ENCODE results near the gene CCNG2.
A peak's percentile ranks its signal among the peaks of the same experiment; 100 is the strongest.
"Not testable (repeated sequence)": the region's sequence is repeated elsewhere in the genome, so short reads cannot be mapped to it uniquely, and the experiment has no call there.

CCNG2 gene, protein sequence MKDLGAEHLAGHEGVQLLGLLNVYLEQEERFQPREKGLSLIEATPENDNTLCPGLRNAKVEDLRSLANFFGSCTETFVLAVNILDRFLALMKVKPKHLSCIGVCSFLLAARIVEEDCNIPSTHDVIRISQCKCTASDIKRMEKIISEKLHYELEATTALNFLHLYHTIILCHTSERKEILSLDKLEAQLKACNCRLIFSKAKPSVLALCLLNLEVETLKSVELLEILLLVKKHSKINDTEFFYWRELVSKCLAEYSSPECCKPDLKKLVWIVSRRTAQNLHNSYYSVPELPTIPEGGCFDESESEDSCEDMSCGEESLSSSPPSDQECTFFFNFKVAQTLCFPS

DNA sequence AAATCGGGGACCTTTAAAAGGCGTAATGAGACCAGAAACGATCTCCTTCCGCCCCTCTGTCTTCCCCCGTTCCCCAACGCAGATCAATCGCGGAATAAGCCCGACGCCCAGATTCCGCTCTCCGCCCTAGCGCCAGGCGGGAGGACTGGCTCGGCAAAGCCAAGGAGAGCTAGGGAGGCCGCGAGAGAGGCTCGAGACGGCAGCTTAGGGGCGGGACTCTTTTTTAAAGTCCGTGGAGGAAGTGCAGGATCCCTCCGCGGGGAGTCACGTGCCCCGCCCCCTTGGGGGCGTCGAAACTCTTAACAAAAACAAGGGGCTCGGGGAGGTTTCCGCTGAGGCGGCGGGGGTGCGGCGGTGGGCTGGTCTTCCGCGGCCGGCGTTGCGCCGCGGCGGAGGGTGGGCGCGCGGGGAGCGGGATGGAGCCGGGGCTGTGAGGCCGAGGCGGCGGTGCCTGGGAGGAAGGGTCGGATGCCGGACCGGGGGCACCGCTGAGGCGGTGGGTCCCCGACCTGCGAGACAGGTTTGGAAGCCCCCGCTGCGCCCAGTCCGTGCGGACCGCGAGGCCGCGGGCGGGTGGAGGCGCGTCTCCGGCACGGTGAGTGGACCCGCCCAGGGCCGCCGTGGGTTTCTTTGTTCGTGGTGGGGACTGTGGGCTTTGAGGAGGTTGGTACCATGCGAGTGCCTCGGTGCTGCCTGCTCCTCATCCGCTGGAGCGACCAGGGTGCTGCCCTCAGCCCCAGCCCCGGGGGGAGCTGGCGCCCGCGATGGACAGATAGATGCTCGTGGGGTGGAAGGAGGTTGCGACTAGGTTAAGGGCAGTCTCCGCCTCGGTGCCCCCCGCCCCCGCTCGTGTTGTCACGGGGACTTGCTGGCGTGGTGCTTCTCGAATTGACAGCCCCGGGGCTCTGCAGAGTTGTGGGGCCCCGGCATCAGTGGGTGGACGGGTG, at the start of gene CCNG2:
CCNG2 (plus strand) TSS at position 296 of the 947 bp plus-strand sequence. CDS start 1,326 bp downstream, outside the sequence.
- peak; percentile 75 for DNase-seq

DNA sequence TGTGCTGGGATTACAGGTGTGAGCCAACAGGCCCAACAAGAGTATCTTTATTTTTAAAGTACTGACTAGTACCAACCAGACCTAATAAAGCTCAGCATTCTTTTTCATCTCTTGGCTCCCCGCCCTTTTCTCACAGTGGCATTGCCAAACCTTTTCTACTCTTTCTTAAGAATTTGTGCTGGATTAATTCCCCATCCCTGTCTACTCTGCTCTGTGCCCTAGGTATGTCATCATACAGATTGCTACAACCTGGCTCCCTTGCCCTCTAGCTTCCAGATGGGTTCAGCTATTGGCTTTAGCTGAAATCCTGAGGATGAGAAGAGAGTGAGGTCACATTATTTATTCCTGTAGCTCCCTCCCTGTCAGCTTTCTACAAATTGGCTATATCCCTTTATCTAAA, 46.3 kb upstream of the CCNG2 start:
- no peak for DNase-seq

DNA sequence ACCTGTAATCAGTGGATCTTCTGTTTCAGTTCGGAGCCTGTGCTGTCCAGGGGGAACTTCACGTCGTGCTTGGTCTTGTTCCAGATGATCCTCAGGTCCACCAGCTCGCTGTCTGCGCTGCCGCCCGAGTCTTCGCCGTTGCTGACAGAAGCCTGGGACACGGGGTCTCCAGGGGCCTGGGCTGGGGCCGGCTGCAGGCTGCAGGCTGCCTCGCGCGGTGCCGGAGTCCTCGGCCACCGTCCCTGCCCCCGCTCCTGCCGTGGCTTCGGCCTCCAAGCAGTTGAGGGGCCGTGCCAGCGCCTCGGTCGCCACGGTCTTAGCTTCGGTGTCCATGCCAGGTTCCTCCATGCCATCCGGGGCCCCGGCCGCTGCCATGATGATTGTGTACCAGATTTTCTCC, 43.9 kb upstream of the CCNG2 start:
- DNase-seq = no peak

DNA sequence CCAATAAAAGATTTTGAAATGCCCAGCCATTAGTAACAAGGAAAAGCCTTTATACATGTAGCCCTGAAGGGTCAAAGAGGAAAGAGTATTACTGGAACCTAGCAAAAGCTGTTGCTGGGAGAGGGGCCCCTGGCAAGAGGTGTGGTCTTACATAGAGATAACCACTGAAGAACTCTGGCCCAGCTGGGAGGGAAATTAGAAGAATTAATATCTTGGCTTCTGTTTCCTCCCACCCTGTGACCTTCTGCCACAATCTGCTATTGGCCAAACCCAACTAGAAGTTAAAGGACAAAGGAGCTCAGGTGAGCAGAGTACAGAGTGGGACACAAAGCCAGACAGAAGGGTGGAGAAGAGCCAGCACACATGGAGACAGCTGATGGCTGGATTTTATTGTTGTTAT, 39.3 kb upstream of the CCNG2 start:
- no peak for DNase-seq

DNA sequence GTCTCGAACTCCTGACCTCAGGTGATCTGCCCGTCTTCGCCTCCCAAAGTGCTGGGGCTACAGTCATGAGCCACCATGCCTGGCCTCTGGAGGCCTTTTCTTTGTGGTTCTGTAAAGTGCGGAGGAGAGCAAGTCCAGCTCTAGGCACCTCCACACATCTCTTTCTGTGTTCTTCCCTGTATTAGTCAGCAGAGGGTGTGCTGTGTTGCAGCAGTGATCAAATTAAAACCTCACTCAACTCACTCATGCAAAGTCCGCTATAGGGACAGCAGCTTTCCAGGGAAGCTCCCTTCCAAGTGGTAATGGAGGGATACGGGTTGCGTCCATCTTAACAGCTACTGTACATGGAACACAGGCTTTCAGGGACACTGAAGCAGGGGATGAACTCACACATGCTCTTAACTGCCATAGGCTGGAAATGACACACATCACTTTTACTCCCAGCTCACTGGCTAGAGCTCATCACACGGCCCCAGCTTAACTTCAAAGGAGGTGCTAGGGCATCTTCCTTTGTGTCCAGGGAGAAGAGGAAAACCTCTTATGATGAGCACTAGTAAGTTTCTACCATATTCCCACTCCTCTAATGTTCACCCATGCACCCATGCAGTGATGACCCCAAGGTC, 36.0 kb upstream of the CCNG2 start:
- DNase-seq = no peak

DNA sequence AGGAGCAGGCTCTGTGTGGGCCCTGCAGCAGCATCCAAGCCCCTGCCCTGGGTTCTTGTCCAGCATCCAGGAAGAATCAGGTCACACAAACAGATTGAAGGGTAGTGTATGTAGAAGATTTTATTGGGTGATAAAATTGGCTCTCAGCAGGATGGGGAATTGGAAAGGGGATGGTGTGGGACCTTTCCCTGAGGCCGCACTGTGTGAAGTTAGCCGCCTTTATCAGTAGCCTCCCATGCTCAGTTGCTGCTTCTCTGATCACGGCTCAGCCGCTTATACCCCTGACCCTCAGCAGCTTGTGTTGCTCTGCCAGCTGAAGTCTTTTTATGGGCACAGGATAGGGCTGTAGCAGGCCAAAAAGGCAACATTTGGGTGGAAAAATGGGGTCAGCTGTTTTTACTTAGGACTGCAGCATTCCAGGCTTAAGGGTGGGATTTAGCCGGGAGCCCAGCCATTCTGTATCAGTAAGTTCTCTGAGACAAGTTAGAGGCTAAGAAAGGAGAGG, 35.2 kb upstream of the CCNG2 start:
- DNase-seq = no peak

DNA sequence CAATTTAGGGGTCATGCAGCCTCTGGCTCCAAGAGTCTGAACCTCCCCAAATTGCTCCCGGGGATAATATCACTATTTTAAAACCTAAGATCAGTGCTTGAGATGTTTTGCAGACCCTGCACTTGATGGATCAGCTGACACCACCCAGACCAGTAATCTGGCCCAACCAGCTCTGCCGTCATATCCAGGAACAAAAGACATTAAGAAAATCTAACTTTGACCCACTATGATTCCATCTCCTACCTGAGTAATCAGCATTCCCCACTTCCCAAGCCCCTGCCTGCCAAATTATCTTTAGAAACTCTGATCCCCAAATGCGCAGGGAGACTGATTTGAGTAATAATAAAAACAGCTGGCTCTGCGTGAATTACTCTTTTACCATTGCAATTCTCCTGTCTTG, 34.4 kb upstream of the CCNG2 start:
- no peak for DNase-seq

DNA sequence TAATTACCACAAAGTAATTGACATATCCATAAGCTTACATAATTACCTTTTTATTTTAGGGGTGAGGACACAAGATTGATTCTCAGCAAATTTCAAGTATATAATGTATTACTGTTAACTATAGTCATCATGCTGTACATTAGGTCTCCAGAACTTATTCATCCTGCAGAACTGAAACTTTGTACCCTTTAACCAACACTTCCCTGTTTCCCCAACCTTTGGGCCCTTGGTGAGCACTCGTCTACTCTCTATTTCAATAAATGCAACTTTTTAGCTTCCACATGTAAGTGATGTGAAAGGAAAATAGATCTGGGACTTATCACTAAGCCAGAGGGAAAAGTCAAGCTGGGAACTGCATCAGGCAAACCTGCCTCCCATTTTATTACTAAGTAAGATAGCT, 33.6 kb upstream of the CCNG2 start:
- no peak for DNase-seq

DNA sequence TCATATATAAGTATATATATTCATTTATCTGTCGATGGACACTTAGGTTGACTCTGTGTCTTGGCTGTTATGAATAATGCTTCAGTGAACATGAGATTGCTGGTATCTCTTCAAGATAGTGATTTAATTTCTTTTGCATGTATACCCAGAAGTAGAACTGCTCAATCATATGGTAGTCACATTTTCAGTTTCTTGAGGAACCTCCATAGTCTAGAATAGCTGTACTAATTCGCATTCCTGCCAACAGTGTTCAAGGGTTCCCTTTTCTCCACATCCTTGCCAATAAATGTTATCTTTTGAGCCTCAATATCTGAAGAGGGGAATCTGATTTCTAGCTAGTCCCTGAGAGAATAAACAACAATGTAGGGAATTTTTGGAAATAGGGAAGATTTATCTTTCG, 32.4 kb upstream of the CCNG2 start:
- DNase-seq = no peak

DNA sequence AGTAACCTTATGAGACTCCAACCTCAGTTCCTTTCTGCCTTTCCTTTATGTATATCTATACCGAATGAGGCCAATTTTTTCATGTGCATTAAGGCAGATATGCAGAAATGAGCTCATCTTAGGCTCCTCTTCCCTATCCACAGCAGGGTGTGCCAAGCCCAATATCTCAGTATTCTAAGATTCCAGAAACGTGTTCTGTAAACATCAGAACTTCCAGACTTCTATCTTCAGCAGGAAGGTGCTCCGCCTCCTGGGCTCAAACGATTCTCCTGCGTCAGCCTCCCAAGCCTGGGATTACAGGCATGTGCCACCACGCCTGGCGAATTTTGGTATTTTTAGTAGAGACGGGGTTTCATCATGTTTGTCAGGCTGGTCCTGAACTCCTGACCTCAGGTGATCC, 31.0 kb upstream of the CCNG2 start:
- no peak for DNase-seq

DNA sequence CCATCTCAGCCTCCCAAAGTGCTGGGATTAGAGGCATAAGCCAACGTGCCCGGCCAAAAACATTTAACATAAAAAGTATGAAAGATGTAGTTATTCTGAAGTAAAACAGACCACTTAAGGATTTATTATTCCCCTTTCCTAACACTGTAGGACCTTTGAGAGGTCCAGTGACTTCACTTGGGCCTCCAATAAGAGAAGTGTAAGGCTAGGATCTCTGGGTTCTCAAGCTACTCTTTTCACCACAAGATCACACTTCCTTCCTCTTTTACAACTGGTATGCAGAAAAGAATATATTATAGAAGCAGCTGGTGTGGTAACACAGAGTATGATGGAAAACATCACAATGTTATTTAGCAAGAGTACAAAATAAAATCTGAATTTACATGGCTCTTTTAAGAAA, 30.2 kb upstream of the CCNG2 start:
- DNase-seq = no peak

DNA sequence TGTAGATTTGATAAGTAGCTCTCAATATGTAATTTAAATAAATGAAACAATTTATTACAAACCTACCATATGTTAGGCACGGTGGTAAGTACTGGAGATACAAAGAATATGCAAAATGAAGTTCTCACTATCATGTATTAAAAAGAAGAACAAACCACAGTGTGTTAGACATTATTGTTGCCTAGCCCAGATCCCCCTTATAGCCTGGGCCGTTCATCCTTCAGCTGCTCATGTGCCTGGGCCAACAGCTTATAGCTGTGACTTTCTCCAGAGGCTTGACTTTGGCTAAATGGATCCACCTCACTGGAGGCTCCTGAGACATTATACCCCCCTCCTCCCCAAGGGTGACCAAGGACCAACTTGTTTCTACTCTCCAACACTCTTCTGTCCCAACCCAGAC, 29.8 kb upstream of the CCNG2 start:
- no peak for DNase-seq

DNA sequence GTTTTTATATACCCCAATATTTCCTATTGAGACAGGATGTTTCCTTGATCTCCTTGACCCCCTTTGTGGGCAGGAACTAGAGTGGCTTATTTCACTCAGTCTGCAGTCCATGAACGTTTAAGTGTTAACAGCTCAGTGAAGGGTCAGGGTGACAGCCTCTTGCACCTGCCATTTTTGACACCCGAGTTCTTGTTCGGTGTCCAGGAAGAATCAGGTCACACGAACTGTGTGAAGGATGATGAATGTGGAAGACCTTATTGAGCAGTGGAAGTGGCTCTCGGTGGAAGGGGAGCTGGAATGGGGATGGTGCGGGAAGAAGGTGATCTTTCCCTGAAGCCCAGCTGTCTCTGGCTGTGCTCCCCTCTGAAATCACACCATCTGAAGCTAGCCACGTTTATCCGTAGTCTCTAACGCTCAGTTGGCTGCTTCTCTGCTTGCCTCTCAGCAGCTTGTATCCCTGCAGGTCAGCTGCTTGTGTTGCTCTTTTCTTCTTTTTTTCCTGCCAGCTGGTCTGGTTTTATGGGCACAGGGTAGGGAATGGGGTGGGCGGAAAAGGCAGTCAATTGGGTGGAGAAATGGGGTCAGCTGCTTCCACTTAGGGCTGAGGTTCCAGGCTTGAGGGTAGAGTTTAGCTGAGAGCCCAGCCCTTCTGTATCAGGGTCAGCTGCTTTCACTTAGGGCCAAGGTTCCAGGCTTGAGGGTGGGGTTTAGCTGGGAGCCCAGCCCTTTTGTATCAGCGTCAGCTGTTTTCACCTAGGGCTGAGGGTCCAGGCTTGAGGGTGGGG, 29.0 kb upstream of the CCNG2 start:
- DNase-seq = no peak

DNA sequence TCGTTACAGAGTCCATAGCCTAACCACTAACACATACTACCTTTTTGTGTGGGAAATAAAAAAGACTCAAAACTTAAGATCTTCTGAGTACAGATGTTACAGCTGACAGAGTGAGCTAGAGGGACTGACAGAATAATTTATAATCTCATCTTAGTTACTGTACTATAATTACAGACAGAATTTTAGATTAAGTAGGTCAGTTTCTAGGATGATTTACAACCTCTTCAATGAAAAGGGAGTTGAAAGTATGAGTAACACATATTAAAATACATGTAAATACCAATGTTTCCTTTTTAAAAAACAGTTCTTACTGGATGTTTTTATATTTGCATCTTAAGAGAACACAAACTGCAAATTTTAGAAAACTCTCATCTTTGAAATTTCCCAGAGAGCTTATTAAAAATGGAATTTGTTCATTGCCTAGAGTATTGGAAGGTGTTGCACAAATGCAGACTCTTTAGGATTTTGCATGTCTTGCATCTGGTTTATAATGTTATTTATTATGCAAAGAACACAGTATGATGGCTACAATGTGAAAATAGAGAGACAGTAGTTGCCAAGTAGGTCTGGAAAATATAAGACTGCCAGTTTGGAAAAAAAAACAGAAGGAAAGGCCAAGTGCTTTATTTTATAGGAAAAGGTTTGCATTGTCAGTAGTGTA, 24.2 kb upstream of the CCNG2 start:
- DNase-seq = no peak

DNA sequence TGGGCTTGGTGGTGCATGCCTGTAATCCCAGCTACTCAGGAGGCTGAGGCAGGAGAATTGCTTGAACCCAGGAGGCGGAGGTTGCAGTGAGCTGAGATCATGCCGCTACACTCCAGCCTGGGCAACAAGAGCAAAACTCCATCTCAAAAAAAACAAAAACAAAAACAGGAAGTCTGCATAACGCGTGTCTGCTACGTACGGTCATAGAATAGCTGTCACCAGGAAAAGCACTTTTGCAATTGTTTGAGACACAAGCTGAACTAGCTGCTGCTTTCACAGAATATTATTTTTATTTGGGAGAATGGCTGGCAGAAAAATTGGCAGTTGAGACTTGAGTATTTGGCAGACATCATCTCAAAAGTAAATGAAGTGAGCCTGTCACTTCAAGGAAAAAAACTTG, 19.6 kb upstream of the CCNG2 start:
- not testable (repeated sequence) for DNase-seq

DNA sequence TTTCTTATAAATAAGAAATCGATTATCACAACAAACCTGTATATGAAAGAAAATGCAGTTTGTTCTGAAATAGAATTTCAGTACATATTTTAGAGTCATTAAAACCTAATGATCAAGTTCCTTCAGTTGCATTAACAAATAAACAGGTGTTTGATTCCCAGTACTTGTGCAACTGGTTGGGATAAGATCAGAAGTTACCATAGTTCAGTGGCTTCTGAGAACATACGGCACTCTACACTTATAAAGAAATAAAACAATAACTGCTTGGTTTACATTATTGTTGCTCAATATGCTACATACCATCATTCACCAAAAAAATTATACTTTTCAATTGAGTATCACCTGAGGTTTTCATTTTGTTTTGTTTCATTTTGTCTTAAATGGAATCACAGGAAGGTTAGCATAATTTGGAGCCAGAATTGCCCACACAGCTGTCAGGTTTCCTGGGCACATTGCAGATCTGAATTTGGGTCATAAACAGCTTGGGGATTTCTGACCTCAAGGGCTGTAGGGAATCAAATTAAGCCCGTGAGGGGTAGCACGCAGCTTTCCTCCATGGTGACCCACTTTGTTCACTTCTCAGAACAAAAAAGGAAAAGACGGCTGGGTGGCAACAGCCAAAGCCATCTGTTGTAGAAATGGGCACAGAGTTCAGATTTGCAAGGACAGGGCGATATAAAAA, 14.9 kb upstream of the CCNG2 start:
- no peak for DNase-seq

DNA sequence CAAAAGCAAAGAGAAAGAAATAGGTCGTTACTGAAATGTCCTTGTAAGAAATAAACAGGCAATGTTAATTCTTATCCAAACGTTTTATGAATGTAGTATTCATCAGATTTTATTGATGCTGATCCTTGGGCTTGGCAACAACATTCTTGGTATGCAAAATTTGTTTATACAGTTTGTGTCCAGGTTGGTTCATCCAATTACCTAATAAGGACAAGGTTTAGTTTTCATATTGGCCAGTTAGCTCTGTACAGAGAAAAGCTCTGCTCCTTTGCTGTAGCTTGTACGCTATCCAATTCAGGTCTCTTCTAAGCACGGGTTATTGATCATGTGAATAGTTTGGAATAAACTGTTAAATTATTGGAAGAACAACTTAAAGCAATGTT, 14.4 kb upstream of the CCNG2 start:
- no peak for DNase-seq

DNA sequence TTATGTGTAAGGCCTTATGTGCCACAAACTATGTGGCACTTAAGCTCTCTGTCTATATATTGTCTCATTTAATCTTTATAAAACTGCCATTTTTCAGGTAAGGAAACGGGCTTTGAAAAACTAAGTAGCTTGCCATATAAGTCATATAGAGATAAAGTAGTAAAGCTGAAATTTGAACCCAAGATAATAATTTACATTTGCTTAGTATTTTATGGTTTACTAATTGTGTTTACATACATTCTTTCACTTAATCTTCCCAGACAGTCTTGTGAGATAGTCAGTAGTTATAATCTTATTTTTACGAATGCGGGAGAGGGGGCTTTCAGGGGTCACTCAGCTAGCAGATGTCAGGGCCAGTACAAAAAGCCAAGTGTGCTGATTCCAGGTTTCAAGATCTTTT, 13.9 kb upstream of the CCNG2 start:
- no peak for DNase-seq

DNA sequence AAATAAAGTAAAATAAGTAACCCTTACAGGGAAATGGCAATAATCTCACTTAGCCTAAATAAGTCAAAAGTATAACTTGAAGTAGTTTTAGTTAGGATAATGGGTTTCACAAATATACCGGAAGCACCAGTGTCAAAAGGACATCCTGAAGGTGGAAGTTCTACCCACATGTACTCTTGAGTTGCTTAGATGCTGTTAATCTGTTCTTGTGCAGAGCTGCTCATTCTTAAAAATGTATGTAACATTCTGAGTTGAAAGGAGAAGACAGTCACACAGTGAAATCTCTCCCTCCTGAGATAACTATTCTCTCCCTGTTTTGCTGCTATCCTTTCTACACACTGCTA, 11.2 kb upstream of the CCNG2 start:
- DNase-seq = no peak

DNA sequence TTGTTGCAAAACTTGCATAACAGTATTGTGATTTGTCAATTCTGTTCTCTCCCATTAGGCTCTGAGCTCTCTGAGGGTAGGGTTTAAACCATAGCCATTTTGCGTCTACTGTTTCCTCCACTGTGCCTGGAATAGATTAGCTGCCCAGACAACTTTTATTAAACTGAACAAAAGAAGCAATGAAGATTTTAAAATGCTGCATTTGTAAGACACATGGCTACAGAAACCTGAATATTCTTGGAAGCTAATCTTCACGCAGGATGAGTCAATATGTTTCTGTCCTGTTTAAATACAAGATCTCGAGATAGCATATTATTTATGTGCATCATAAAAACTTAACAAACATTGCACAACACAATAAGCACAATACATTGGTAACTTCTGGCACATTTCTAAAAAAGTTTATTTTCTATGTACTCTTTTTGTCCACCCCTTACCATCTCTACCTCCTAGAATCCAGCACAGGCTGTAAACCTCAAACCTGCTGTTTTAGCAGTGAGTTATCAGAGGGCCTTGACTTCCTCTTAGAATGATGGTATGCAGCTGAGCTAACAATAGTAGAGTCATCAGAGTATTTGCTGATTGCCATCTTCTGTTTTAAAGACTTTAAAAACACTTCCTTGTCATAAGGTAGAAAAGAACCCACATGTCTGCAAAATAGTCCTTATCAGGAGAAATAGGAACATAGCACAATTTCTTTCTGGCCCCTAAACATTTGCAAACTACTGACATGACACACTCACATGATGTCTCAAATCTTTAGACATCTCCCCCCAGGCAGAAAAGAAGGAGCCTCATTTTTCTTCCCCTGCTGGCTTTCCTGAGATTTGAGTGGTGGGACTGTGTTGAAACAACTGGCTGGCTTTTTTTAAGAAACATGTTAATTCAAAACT, 10.6 kb upstream of the CCNG2 start:
- no peak for DNase-seq
